Fibroblast of skin of right biceps (primary cell): ENCODE data around the gene ERGIC1.
A peak's percentile ranks its signal among the peaks of the same experiment; 100 is the strongest.
"Not testable (repeated sequence)": the region's sequence is repeated elsewhere in the genome, so short reads cannot be mapped to it uniquely, and the experiment has no call there.

Experiments used
- DNase-seq: peaks from one replicate; pipeline ENCODE4 v3.0.0-alpha.2; 2013

The ERGIC1 gene

GRCh38 chr5:172830876-172831662 lies 3.0 kb upstream of the ERGIC1 start:
- peak; percentile 85 for DNase-seq

DNA sequence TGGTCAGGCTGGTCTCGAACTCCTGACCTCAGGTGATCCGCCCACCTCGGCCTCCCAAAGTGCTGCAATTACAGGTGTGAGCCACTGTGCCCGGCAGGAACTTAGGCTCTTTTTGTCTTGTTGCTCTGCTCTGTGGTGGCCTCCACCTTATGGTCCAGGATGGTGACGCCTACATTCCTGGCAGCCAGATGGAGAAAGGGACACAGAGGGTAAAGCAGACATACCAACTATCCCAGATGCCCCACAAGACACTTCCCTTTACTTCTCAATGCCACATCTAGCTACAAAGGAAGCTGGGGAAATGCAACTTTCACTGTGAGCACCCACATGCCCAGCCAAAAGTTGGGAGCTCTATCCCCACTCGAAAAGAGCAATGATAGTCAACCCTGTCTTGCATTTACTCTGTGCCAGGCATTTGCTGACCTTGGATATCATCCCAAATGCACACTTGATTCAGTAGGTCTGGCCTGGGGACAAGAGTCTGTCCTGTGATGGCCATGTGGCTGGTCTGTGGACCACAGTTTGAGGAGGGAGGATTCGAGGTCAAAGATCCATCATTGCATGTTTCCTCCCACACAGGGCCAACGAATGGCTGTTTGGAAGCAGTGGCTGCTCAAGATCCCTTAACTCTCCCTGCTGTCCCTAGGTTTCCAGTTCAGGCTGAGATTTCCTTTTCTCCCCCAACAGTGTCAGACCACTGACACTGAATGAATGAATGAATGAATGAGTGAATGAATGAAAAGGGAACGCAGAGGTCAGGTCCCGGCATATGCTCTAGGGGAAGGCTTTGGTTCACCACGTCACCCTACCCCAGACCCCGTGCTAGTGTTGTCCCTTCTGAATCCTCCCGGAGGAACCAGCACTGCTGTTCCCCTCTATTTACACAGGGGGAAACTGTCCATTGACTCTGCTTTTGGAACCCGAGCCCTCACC lies 1.4 kb upstream of the ERGIC1 start:
- no peak for DNase-seq

DNA sequence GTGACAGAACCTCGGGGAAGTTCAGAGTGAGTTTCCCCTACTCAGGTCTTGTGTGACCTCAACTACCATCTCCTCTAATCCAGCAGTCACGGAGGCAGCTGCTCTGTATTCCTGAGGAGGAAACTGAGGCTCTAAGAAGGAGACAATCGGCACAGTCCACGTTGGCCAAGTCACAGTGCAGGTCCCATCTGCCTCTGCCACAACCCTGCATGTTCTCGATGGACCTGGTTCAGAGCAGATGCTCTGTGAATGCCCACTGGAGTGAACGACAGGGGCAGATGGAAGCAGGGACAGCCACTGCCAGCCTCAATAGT lies 722 bp upstream of the ERGIC1 start:
- no peak for DNase-seq

DNA sequence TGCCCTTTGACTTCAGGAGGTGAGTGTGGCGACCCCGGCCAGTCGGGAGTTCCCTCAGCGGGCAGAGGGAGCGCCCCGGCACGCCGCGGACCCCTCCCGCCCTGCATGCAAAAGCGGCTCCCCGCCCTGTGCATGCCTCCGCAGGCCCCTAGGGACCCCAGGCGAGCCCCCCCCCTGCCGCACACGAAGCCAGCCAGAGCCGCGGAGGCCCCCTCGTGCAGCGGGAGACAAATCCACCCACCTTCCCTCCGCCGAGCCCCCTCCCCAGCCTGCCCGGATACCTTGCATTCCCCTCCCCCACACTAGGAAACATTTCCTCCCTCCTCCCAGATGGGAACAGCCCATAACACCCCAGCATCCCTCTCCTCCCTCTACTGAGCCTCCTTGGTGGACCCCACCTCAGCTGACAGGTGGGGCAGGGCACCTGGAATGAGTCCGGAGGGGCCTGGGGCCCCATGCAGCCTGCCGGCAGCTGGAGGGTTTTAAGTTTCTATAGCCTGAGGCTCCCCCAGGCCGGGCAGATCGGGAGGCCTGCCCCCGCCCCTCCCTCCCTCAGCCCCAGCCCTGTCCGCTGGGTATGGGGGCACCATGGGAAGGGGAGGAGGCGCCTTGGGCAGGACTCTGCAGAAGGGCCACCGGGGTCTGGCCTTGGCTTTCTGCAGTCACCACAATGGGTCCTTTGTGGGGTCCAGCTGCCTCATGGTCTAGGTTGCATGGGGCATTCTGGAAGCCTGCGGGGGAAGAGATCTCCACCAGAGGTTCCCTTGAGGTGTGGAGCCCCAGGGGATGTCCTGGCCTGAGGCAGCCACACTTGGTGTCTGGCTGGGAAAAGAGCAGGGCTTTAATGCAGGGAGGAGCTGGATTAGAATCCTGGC lies 601 bp downstream of the ERGIC1 start:
- DNase-seq: no peak

DNA sequence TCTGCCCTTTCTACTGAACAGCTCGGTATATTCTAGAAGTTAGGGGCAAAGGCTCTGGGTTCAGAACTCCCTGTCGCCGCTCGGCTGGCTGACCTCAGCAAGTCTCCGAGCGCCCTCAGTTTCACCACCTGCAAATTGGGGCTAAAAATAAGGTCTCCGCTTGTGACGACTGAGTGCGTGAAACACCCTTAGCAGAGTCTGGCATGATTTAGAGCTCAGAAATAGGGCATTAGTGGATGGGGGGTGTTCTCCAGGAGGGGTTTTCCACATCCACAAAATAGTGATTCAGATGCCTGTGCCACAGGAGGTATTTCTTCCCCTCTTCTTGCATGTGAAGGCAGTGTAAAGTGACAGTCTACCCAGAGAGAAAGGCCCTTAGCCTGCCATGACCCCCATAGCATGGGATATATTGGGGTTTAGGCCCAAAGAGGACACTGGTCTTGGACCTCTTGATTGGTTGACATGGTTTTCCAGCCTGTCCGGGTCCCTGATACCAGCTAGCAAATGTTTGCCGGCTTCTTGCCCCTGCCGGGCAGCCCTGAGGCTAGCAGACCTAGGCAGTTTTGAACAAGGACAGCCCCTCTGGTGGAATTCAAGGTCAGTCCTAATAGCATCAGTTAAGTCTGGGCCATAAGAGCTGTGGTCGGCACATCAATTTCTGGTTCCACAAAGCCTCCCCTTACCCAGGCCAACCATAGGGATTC lies 1.4 kb downstream of the ERGIC1 start:
- no peak for DNase-seq

DNA sequence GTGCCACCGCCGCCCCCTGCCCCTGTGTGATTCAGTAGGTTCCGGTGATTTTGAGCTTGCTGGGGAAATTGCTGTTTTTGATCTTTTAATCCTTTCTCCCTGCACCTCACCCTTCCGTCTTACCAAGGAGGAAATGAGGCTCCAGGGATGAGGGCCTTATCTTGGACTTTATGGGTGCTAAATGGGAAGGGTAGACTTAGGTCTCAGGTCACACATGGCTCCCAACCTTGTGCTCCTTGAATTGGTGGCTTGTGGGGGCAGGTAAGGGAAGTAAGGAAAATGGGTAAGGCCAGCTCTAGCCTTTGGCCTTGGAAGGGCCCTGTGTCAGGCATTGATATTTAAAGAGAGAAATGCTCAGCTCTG lies 1.9 kb downstream of the ERGIC1 start:
- DNase-seq: no peak

- DNase-seq: no peak
Observed at GRCh38 chr5:172837640-172838039, 3.6 kb downstream of the ERGIC1 start.

GRCh38 chr5:172838151-172838875 lies 4.3 kb downstream of the ERGIC1 start:
- DNase-seq: no peak

- no peak for DNase-seq
Observed at GRCh38 chr5:172839669-172840431, 5.8 kb downstream of the ERGIC1 start.

GRCh38 chr5:172840432-172841154 lies 6.5 kb downstream of the ERGIC1 start:
- no peak for DNase-seq

DNA sequence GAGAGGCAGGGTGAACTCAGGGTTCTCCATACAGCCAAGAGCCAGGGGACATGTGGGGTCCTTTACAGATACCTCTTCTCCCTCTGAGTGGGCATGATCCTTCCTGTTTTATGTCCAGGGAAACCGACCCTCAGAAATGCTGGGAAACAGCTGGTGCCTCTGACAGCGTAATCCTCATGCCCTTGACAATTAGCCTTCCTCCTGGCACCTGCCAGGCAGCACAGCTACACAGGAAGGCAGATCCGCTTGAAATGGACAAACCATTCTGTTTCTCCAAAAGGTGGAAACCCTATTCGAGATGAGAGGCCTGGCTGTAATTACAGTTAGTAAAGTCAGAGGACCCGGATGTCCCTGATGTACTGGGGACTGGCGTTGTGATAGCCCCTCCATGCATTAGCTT lies 7.2 kb downstream of the ERGIC1 start:
- DNase-seq: no peak

DNA sequence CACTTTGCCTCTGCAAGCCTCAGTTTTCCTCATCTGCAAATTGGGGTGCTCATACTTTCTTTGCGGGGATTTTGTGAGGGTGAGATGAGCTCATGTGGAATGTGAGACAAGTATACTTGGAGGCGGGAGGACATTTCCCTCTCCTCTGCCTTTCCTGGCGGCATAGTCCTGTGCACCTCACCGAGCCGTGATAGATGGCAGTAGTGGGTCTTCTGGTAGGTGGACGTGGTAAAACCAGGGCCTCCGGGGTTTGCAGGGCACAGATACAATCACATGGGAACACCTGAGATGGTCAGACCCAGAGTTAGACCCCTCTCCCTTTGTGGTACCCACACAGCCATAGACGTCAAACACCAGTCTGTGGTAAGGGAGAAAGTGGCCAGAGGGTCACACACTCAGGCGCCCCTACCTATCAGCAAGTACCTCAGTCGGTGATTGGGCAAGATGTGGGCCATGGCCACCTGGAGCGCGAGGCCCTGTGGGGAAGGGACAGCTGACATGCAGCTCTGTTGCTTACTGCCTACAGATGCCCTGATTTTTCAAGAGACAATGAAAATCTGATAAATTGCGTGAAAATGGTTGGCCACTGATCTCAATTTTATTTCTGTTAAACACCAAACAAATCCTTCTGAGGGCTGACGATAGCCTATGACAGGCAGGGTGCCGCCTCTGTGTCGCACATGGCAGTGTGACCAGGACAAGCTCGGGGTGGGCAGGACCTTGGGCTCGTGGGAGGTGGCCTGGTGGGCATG lies 9.9 kb downstream of the ERGIC1 start:
- DNase-seq: no peak

GRCh38 chr5:172844577-172844838 lies 10.5 kb downstream of the ERGIC1 start:
- DNase-seq: no peak

- DNase-seq: no peak
Observed at GRCh38 chr5:172845154-172845553, 11.1 kb downstream of the ERGIC1 start.

- no peak for DNase-seq
Observed at GRCh38 chr5:172845576-172845975, 11.5 kb downstream of the ERGIC1 start.

DNA sequence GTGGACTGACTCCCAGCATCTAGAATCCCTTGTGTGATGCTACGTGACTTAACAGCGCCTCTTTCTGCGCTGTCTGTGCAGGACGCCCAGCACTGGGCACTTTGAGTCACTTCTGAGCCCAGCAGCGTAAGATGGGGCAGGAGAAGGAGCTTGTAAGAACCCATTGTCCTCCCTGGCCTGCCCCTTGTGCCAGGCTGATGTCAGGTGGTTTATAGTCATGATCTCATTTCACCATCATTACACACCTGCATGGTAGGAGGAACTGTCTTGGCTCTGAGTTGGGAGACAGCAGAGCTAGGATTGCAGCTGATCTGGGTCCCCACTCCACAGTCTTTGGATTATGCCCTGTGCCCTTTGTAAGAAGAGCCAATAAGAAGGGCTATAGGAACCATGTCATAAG lies 12.2 kb downstream of the ERGIC1 start:
- no peak for DNase-seq

DNA sequence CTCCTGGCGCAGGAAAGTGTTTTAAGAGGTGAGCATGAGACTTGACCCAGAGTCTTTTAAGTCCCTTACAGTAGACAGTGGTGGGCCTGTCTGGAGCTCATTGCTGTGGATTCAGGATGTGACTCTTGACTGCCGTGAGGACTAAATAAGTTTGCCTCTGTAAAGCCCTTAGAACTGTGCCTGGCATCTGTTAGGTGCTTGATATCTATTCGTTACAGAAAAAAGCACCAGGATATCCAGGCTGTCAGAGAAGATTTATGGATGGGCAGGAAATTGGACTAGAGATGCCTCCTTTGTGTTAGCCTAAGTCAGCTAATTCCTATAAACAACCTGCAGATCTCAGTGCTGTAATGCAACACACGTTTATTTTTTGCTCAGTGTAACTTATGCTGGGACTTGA lies 12.6 kb downstream of the ERGIC1 start:
- no peak for DNase-seq

GRCh38 chr5:172847584-172847983 lies 13.5 kb downstream of the ERGIC1 start:
- DNase-seq: not testable (repeated sequence)

DNA sequence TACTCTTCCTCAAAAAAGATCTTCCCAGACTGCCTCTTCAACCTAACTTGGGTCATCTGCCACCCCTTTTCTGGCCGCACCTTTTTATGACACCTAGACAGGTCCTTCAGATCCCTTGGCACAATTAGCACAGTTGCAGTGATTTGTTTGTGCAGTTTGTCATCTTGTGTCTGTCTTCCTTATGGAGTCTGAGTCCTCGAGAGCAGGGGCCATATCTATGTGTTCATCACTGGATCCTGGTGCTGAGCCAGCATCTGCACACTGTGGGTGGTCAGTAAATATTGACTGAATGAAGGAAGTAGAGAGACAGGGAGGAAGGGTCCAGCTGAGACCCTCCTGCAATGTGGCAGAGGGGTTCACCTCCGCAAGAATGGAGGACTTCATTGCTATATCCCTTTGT lies 14.4 kb downstream of the ERGIC1 start:
- no peak for DNase-seq
